ENCODE measurements around the gene ARMC7. TPM values are rescaled to one million over a fixed set of nuclear protein-coding genes. Genes with fewer than 3 reads are reported as not detected.

Gene ARMC7
- total and polyA plus RNA-seq, 2 of the 13 experiments (the other 11 are each of a cell fraction or from before 2014, with no cell fraction given) = 3.9 to 4.2 TPM

- TF ChIP-seq MXD4 (CRISPR knock-in tag; IDR thresholded peaks at IDR 0.05) (no peak), ZNF354B (CRISPR knock-in tag; IDR thresholded peaks at IDR 0.05) (no peak), GABPA (IDR thresholded peaks at IDR 0.05; ENCODE audit: low read depth, low read length) (no peak), GABPA (CRISPR knock-in tag; IDR thresholded peaks at IDR 0.05; ENCODE audit: low read depth) (no peak), ERF (CRISPR knock-in tag; IDR thresholded peaks at IDR 0.05) (no peak), ZBTB33 (CRISPR knock-in tag; IDR thresholded peaks at IDR 0.05) (peak; percentile 76), ZNF879 (CRISPR knock-in tag; IDR thresholded peaks at IDR 0.05) (0 out of 2 replicates have a peak, but pooled peaks have one; percentile 58), KLF16 (CRISPR knock-in tag; IDR thresholded peaks at IDR 0.05) (no peak), SKIL (CRISPR knock-in tag; IDR thresholded peaks at IDR 0.05; ENCODE audit: borderline replicate concordance) (no peak), KMT2A (CRISPR knock-in tag; IDR thresholded peaks at IDR 0.05) (no peak), NFE2L2 (IDR thresholded peaks at IDR 0.05; ENCODE audit: low read length) (no peak), AFF4 (CRISPR knock-in tag; IDR thresholded peaks at IDR 0.05) (no peak), TRAFD1 (CRISPR knock-in tag; IDR thresholded peaks at IDR 0.05; ENCODE audit: borderline replicate concordance) (no peak), ZNF782 (CRISPR knock-in tag; IDR thresholded peaks at IDR 0.05; ENCODE audit: borderline replicate concordance) (no peak), GTF3A (CRISPR knock-in tag; conservative IDR thresholded peaks at IDR 0.05) (no peak), RBFOX2 (IDR thresholded peaks at IDR 0.05; ENCODE audit: low read depth, low read length) (peak; percentile 75), THYN1 (CRISPR knock-in tag; IDR thresholded peaks at IDR 0.05; ENCODE audit: borderline replicate concordance, low read depth) (no peak), NFIB (CRISPR knock-in tag; IDR thresholded peaks at IDR 0.05; ENCODE audit: borderline replicate concordance) (no peak), SIN3B (IDR thresholded peaks at IDR 0.05; ENCODE audit: low read length) (no peak)
These were observed 20.4 kb downstream of the ARMC7 start (continued) for GRCh38 chr17:75130059-75130631.
